B cell (primary cell): ENCODE data around the gene RPF1. TPM values are rescaled to one million over a fixed set of nuclear protein-coding genes. Genes with fewer than 3 reads are reported as not detected.

Source experiments
- polyA plus RNA-seq: library from polyadenylated mRNA; depleted of rRNA; stranded (reverse); fragments of >200 nt; gene quantifications from 2 replicates; pipeline ENCODE4 v1.2.3, GENCODE V29; 2012
- total RNA-seq, 2 donors: library from RNA; stranded (reverse); fragments of 120-200 nt in 1 of 2; gene quantifications; 1 replicate in 1 of 2; 2 replicates in 1 of 2; pipeline versions ENCODE4 v1.2.3 to v1.2.4, GENCODE V29; 2013 to 2022

Gene RPF1
- total and polyA plus RNA-seq, 2 donors (not counting 1 experiment from before 2014, with no cell fraction given), result 15.5 to 38.8 TPM

Other genes starting within 250 kb of the RPF1 start
- 0.24 and 0.42 TPM in 2 replicates for gene SAMD13, start 177.6 kb upstream of the RPF1 start, total RNA-seq
- gene SAMD13, start 177.6 kb upstream of the RPF1 start, polyA plus RNA-seq, result not detected in 2 replicates
- gene DNASE2B, start 80.8 kb upstream of the RPF1 start, total RNA-seq, result not detected in 2 replicates
- not detected in 2 replicates for gene DNASE2B, start 80.8 kb upstream of the RPF1 start, polyA plus RNA-seq
- gene SPATA1, start 27.1 kb downstream of the RPF1 start, total RNA-seq, result 6.4 and 8.6 TPM in 2 replicates
- gene SPATA1, start 27.1 kb downstream of the RPF1 start, polyA plus RNA-seq, result 0.73 and 1.2 TPM in 2 replicates
- gene GNG5, start 27.3 kb downstream of the RPF1 start, total RNA-seq, result 36.0 and 41.6 TPM in 2 replicates
- 35.4 and 39.0 TPM in 2 replicates for gene GNG5, start 27.3 kb downstream of the RPF1 start, polyA plus RNA-seq
- gene CTBS, start 95.2 kb downstream of the RPF1 start, total RNA-seq, result 19.1 and 19.9 TPM in 2 replicates
- 12.0 and 13.6 TPM in 2 replicates for gene CTBS, start 95.2 kb downstream of the RPF1 start, polyA plus RNA-seq
- 7.1 and 10.3 TPM in 2 replicates for gene SSX2IP, start 211.2 kb downstream of the RPF1 start, total RNA-seq
- 0.95 and 2.4 TPM in 2 replicates for gene SSX2IP, start 211.2 kb downstream of the RPF1 start, polyA plus RNA-seq